HL-60 (cell line): ENCODE data around the gene PIGH.

Experiments
- DNase-seq, 2 experiments: peaks; one replicate each; pipeline ENCODE4 v3.0.0-alpha.2; 2010 to 2020; ENCODE audit warnings: low read depth in 1 of 2, low spot score in 1 of 2
- H3K27ac ChIP-seq: fragments of 250-450 bp; sonication (Bioruptor Pico); replicated peaks from 2 replicates; pipeline ENCODE4 v1.5.1; 2020; ENCODE audit warnings: mild to moderate bottlenecking, moderate library complexity
- H3K27me3 ChIP-seq: fragments of 250-450 bp; sonication (Bioruptor Pico); 2 replicates; pipeline ENCODE4 v1.5.1; 2021; ENCODE audit warnings: mild to moderate bottlenecking, moderate library complexity; ENCODE audit not compliant: insufficient read depth, poor library complexity, severe bottlenecking
- H3K4me3 ChIP-seq: replicated peaks from 2 replicates; pipeline ENCODE4 v1.5.1; 2011; ENCODE audit warnings: mild to moderate bottlenecking, control low read depth, low read length; ENCODE audit not compliant: insufficient read depth
- GABPA ChIP-seq: IDR thresholded peaks from 2 replicates; pipeline ENCODE4 v1.6.1; 2012; ENCODE audit warnings: low read depth
- POLR2AphosphoS5 ChIP-seq: IDR thresholded peaks from 2 replicates; pipeline ENCODE4 v1.6.1; 2012; ENCODE audit warnings: low read depth
- SPI1 ChIP-seq: IDR thresholded peaks from 2 replicates; pipeline ENCODE4 v1.6.1; 2012; ENCODE audit warnings: low read depth, mild to moderate bottlenecking, borderline replicate concordance
- long read RNA-seq: library from polyadenylated mRNA; unstranded; transcript quantifications from one replicate; pipeline ENCODE4 v2.0.0, GENCODE V29; 2020
- TF ChIP-seq, protein P1 (sequence below): IDR thresholded peaks from one replicate; pipeline ENCODE4 v1.5.1; 2011; ENCODE audit warnings: low read length, control low read depth, inconsistent platforms; ENCODE audit not compliant: insufficient read depth
- TF ChIP-seq, protein P2 (sequence below): IDR thresholded peaks from 2 replicates; pipeline ENCODE4 v1.6.1; 2012; ENCODE audit warnings: low read depth; ENCODE audit not compliant: insufficient replicate concordance

Gene PIGH, protein sequence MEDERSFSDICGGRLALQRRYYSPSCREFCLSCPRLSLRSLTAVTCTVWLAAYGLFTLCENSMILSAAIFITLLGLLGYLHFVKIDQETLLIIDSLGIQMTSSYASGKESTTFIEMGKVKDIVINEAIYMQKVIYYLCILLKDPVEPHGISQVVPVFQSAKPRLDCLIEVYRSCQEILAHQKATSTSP
- long read RNA-seq, transcript PIGH-201 (4 exons, 1,420 nt) = major isoform, 46 of 64 reads
- long read RNA-seq, transcript PIGH-202 (4 exons, 594 nt) = minor isoform, 6 of 64 reads
- long read RNA-seq, partial matches to known transcripts = 0 of 64 reads
- long read RNA-seq, other reads (novel, unspliced or antisense) = 9 of 64 reads

DNA sequence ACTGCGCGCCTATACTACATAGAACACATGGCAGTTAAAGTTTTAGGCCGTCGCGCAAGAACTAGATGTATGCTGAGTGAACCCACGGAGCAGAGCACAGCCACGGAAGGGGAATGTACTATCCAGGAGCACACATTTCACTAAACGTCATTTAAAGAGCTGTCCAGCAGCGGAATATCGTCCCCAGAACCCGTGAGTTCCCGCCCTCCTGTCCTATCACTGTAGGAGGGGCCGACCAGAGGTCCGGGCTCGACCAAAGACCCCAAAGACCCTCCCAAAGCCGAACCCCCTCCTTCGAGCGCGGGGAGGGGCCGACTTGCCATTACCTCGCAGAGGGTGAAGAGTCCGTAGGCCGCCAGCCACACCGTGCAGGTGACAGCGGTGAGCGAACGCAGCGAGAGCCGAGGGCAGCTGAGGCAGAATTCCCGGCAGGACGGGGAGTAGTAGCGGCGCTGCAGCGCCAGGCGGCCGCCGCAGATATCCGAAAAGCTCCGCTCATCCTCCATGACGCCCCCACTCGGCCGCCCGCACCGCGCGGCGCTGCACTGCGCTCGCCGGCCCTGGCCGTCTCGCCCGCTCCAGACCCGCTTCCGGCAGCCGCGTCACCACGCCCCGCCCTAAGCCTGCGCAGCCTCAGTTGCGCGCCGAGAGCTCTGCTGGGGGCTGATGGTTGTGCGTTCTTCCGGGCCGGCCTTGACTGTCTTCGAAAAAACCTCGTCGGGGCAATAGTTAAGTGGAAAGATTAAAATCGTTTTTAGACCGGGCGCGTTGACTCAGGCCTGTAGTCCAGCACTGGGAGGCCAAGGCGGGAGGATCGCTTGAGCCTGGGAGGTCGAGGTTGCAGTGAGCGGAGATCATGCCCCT is at the start of gene PIGH:
Gene PIGH (minus strand): TSS at position 571 of the 864 bp plus-strand sequence. CDS start 65 bp downstream, at position 506.
- Histone ChIP-seq H3K27me3 (no peaks in the 10 kb centered on the region), H3K4me3 (peak within 1 kb of the TSS; percentile 73), H3K27ac (peak within 1 kb of the TSS; percentile 56)
- DNase-seq = peak; percentile 49 to 74
- TF ChIP-seq GABPA (no peak), POLR2AphosphoS5 (peak; percentile 53; the same call in 1 of the 2 replicates), SPI1 (no peak)
- TF ChIP-seq, protein P1, sequence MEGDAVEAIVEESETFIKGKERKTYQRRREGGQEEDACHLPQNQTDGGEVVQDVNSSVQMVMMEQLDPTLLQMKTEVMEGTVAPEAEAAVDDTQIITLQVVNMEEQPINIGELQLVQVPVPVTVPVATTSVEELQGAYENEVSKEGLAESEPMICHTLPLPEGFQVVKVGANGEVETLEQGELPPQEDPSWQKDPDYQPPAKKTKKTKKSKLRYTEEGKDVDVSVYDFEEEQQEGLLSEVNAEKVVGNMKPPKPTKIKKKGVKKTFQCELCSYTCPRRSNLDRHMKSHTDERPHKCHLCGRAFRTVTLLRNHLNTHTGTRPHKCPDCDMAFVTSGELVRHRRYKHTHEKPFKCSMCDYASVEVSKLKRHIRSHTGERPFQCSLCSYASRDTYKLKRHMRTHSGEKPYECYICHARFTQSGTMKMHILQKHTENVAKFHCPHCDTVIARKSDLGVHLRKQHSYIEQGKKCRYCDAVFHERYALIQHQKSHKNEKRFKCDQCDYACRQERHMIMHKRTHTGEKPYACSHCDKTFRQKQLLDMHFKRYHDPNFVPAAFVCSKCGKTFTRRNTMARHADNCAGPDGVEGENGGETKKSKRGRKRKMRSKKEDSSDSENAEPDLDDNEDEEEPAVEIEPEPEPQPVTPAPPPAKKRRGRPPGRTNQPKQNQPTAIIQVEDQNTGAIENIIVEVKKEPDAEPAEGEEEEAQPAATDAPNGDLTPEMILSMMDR = peak; percentile 1
- TF ChIP-seq, protein P2, sequence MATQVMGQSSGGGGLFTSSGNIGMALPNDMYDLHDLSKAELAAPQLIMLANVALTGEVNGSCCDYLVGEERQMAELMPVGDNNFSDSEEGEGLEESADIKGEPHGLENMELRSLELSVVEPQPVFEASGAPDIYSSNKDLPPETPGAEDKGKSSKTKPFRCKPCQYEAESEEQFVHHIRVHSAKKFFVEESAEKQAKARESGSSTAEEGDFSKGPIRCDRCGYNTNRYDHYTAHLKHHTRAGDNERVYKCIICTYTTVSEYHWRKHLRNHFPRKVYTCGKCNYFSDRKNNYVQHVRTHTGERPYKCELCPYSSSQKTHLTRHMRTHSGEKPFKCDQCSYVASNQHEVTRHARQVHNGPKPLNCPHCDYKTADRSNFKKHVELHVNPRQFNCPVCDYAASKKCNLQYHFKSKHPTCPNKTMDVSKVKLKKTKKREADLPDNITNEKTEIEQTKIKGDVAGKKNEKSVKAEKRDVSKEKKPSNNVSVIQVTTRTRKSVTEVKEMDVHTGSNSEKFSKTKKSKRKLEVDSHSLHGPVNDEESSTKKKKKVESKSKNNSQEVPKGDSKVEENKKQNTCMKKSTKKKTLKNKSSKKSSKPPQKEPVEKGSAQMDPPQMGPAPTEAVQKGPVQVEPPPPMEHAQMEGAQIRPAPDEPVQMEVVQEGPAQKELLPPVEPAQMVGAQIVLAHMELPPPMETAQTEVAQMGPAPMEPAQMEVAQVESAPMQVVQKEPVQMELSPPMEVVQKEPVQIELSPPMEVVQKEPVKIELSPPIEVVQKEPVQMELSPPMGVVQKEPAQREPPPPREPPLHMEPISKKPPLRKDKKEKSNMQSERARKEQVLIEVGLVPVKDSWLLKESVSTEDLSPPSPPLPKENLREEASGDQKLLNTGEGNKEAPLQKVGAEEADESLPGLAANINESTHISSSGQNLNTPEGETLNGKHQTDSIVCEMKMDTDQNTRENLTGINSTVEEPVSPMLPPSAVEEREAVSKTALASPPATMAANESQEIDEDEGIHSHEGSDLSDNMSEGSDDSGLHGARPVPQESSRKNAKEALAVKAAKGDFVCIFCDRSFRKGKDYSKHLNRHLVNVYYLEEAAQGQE = peak; percentile 82

DNA sequence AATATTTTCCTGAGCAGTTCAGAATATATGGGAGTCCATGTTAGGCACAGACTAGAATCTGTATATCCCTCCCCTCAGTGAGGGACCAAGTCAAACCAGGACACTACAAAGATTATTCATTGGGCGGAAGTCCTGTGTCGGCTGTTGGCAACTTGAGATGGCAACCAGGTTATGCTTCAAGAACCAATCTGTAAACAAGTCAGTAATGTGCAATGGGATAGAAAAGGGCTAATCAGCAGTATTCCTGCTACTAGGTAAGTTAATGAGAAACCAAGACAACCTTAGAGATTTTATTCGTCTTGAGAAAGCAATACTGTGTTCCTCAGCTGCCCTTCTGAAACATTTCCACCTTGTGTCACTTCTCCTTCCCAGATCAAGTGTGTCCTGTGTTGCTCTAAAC is 46.1 kb upstream of the PIGH start:
- DNase-seq = no peak
- H3K27me3 ChIP-seq = no peaks in the 10 kb centered on the region
- TF ChIP-seq, protein P1 = no peak
- TF ChIP-seq, protein P2 = no peak

DNA sequence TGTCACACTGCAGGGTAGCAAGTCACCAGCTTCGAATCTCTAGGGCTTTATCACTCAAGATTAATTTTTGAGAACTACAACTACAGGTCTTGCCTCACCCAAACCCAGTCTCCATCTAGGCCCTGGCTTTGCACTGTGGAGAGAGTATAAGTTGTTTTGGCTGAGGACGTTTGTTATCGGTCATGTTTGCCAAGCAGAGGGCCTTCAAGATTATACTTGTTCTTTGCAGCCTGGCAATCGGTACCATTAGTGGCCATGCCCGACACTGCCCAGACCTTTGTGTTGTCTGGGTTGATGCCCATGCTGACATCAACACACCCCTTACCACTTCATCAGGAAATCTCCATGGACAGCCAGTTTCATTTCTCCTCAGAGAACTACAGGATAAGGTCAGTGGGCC is 45.3 kb upstream of the PIGH start:
- Histone ChIP-seq H3K27me3 (no peaks in the 10 kb centered on the region), H3K4me3 (no peak overlapping the region), H3K27ac (no peak overlapping the region)

More for the DNA sequence above, 46.1 kb upstream of the PIGH start:
- Histone ChIP-seq H3K27ac (no peak overlapping the region), H3K4me3 (no peak overlapping the region)

More for the DNA sequence above, 45.3 kb upstream of the PIGH start:
- DNase-seq = no peak
- TF ChIP-seq SPI1 = no peak
- TF ChIP-seq, protein P1 = no peak
- no peak for TF ChIP-seq GABPA
- TF ChIP-seq POLR2AphosphoS5 = no peak
- TF ChIP-seq, protein P2 = no peak
